Karpas-422 (cell line): ENCODE data around the gene FAM177A1. TPM values are rescaled to one million over a fixed set of nuclear protein-coding genes. Genes with fewer than 3 reads are reported as not detected.
A peak's percentile ranks its signal among the peaks of the same experiment; 100 is the strongest.
"Not testable (repeated sequence)": the region's sequence is repeated elsewhere in the genome, so short reads cannot be mapped to it uniquely, and the experiment has no call there.

ENCODE experiments used
- DNase-seq: peaks from one replicate; pipeline ENCODE4 v3.0.0-alpha.2; 2015
- H2AFZ ChIP-seq: fragments of 200-600 bp; sonication (generic); 2 replicates; pipeline ENCODE4 v1.6.1; 2014; ENCODE audit warnings: antibody characterized with exemption, low read length, mixed read lengths
- H3K27ac ChIP-seq: fragments of 200-600 bp; sonication (generic); 2 replicates; pipeline ENCODE4 v1.5.1; 2014; ENCODE audit warnings: mild to moderate bottlenecking, low read length, moderate library complexity
- H3K27me3 ChIP-seq: fragments of 200-600 bp; sonication (generic); 2 replicates; pipeline ENCODE4 v1.6.1; 2014; ENCODE audit warnings: low read length, mixed read lengths
- H3K36me3 ChIP-seq: fragments of 200-600 bp; sonication (generic); 2 replicates; pipeline ENCODE4 v1.6.1; 2014; ENCODE audit warnings: low read length, mixed read lengths; ENCODE audit not compliant: insufficient read depth
- H3K4me1 ChIP-seq: fragments of 200-600 bp; sonication (generic); 2 replicates; pipeline ENCODE4 v1.6.1; 2014; ENCODE audit warnings: mild to moderate bottlenecking, low read length, mixed read lengths
- H3K4me2 ChIP-seq: fragments of 200-600 bp; sonication (generic); 2 replicates; pipeline ENCODE4 v1.6.1; 2014; ENCODE audit warnings: low read length, low read depth, mild to moderate bottlenecking; ENCODE audit not compliant: poor library complexity, severe bottlenecking
- H3K4me3 ChIP-seq: fragments of 200-600 bp; sonication (generic); 2 replicates; pipeline ENCODE4 v1.5.1; 2014; ENCODE audit warnings: mild to moderate bottlenecking, antibody characterized with exemption, low read length, mixed read lengths
- H3K79me2 ChIP-seq: fragments of 200-600 bp; sonication (generic); 2 replicates; pipeline ENCODE4 v1.6.1; 2014; ENCODE audit warnings: mild to moderate bottlenecking, low read length, mixed read lengths
- H3K9ac ChIP-seq: fragments of 200-600 bp; sonication (generic); 2 replicates; pipeline ENCODE4 v1.6.0; 2014; ENCODE audit warnings: low read length
- H3K9me2 ChIP-seq: fragments of 200-600 bp; sonication (generic), shearing (Covaris generic); replicated peaks from 2 replicates; pipeline ENCODE4 v1.6.0; 2014; ENCODE audit warnings: mild to moderate bottlenecking, low read length, moderate library complexity; ENCODE audit not compliant: insufficient read depth
- H3K9me3 ChIP-seq: fragments of 300-700, 200-600 bp; sonication (generic); 2 replicates; pipeline ENCODE4 v1.6.1; 2014; ENCODE audit warnings: low read length, mixed read lengths
- H4K20me1 ChIP-seq: fragments of 200-600 bp; sonication (generic); 2 replicates; pipeline ENCODE4 v1.6.1; 2014; ENCODE audit warnings: mild to moderate bottlenecking, antibody characterized with exemption, low read length, low read depth; ENCODE audit not compliant: insufficient read depth
- total RNA-seq: library from RNA; depleted of rRNA; stranded (reverse); fragments of >200 nt; shearing (Covaris generic); gene quantifications from 2 replicates; pipeline ENCODE4 v1.2.3, GENCODE V29; 2014; ENCODE audit warnings: low replicate concordance

FAM177A1 gene
- total RNA-seq, 1 experiment from 2014 or later, result 35.6 TPM

DNA sequence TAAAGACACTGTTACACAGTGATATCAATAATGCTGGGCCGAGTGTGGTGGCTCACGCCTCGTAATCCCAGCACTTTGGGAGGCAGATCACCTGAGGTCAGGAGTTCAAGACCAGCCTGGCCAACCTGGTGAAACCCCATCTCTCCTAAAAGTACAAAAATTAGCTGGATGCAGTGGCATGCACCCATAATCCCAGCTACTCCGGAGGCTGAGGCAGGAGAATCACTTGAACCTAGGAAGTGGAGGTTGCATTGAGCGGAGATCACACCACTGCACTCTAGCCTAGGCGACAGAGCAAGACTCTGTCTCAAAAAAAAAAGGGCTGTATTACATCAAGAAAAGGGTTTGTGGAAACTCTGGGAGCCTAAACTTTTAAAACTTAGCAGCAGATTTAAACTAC is 48.6 kb downstream of the FAM177A1 start:
- H3K36me3 ChIP-seq, result peaks cover 50% of the 10 kb centered on the region

DNA sequence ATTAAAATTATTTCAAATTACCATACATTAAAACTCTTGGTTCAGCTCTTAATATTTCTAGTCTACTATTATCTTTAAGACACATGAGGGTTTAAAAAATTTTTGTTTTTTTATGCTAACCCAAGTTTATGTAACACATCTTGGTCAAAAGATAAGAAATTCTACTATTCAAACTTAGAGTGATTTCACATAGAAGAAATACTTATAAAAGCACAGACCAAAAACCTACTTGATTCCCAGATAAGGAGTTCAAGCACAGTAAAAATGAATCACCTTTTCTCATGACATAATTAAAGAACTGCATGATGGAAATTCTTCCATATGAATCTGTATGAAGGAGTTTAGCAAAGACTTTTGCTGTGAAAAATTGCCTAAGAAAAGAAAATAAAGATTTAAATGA is 61.8 kb downstream of the FAM177A1 start:
- Histone ChIP-seq H3K9me2 (no peaks in the 10 kb centered on the region), H3K27me3 (no peaks in the 10 kb centered on the region), H3K27ac (no peak overlapping the region), H3K36me3 (peaks cover 58% of the 10 kb centered on the region), H3K9ac (no peak overlapping the region), H3K4me1 (no peaks in the 10 kb centered on the region), H3K4me3 (no peak overlapping the region), H2AFZ (no peak overlapping the region), H4K20me1 (no peaks in the 10 kb centered on the region), H3K79me2 (peaks cover 18% of the 10 kb centered on the region), H3K4me2 (no peak overlapping the region), H3K9me3 (peaks cover 7% of the 10 kb centered on the region; the same call in 1 of the 2 replicates)
- DNase-seq, result no peak

More for the DNA sequence above, 48.6 kb downstream of the FAM177A1 start:
- H2AFZ ChIP-seq, H3K9ac ChIP-seq, DNase-seq, H3K4me1 ChIP-seq, H3K4me3 ChIP-seq, H4K20me1 ChIP-seq, H3K4me2 ChIP-seq, H3K27ac ChIP-seq, H3K79me2 ChIP-seq, H3K9me2 ChIP-seq, H3K27me3 ChIP-seq, H3K9me3 ChIP-seq: not testable (repeated sequence)

DNA sequence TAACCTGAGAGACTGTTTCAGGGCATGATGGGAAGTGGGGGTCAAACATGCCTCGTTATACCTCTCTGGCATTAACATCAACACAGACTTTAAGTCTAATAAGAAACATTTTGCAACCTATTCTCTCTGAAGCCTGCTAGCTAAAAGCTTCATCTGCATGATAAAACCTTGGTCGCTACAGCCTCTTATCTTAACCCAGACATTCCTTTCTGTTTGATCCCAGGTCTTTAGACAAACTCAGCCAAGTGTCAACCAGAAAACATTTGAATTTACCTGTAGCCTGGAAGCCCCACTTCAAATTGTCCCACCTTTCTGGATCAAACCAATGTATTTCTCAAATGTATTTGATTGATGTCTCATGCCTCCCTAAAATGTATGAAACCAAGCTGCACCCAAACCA is 66.6 kb downstream of the FAM177A1 start:
- H3K9me3 ChIP-seq, result peaks cover 7% of the 10 kb centered on the region; the same call in 1 of the 2 replicates
- DNase-seq, result no peak
- H3K79me2 ChIP-seq, result peaks cover 46% of the 10 kb centered on the region
- H3K27ac ChIP-seq, result no peak overlapping the region
- no peak overlapping the region for H3K4me2 ChIP-seq
- H3K27me3 ChIP-seq, result no peaks in the 10 kb centered on the region
- no peaks in the 10 kb centered on the region for H4K20me1 ChIP-seq
- no peak overlapping the region for H3K9ac ChIP-seq
- no peak overlapping the region for H3K4me3 ChIP-seq
- H3K36me3 ChIP-seq, result peaks cover 64% of the 10 kb centered on the region
- H2AFZ ChIP-seq, result no peak overlapping the region
- no peaks in the 10 kb centered on the region for H3K4me1 ChIP-seq
- H3K9me2 ChIP-seq, result no peaks in the 10 kb centered on the region

DNA sequence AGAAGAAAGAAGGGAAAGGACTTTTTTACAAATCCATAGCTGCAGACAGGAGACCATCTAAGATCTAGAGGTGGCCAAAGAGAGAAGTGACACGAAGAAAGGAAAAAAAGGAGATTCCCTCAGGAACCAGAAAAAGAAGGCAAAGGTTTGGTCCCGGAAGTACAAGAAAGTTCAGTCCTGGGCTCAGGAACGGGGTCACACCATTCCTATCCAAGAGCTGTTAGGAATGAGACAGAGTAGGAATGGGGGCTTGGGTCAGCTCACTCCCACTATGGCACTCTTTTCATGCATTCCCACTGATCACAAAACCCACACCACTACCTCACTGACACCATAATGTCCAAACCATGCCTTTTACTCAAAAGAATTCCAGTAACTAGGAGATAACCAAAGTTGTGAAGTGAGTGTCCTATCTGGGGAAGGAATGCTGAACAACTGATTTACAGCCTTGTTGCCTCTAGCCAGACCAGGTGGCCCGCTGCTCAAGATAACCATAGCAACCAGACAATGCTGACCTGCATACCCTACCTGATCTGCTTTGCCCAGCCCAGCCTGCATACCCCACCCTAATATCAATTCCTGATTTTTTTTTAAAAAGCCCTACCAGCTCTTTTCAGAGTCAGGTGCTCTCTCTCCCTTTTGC is 67.4 kb downstream of the FAM177A1 start:
- no peak overlapping the region for H3K27ac ChIP-seq
- peaks cover 51% of the 10 kb centered on the region for H3K79me2 ChIP-seq
- peaks cover 59% of the 10 kb centered on the region for H3K36me3 ChIP-seq
- H4K20me1 ChIP-seq, result no peaks in the 10 kb centered on the region
- no peak overlapping the region for H3K4me3 ChIP-seq
- no peaks in the 10 kb centered on the region for H3K27me3 ChIP-seq
- H3K4me1 ChIP-seq, result no peaks in the 10 kb centered on the region
- no peak overlapping the region for H2AFZ ChIP-seq
- H3K9ac ChIP-seq, result no peak overlapping the region
- no peaks in the 10 kb centered on the region for H3K9me2 ChIP-seq
- no peak for DNase-seq
- no peak overlapping the region for H3K4me2 ChIP-seq
- peaks cover 7% of the 10 kb centered on the region; the same call in 1 of the 2 replicates for H3K9me3 ChIP-seq

DNA sequence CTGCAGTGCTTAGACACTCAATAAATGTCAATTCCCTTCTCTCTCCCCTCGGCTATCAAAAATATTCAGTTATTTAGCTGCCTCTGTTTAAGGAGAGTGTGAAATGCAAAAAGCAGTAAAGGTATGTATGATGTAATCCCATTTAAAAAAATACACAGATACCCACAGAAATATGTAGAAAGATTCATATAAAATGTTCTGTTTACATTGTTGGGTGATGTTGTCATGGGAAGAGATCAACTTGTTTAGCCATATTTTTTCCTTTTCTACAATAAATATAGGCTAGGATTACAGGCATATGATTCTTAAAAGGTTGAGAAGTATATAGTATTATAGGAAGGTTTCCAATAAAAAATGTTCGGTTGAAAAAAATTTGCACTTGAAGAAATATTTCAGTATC is 68.0 kb downstream of the FAM177A1 start:
- peaks cover 59% of the 10 kb centered on the region for H3K36me3 ChIP-seq
- no peaks in the 10 kb centered on the region for H4K20me1 ChIP-seq
- H2AFZ ChIP-seq, result no peak overlapping the region
- no peak overlapping the region for H3K4me2 ChIP-seq
- peaks cover 51% of the 10 kb centered on the region for H3K79me2 ChIP-seq
- H3K4me1 ChIP-seq, result no peaks in the 10 kb centered on the region
- no peak for DNase-seq
- H3K9me3 ChIP-seq, result peaks cover 7% of the 10 kb centered on the region; the same call in 1 of the 2 replicates
- H3K27me3 ChIP-seq, result no peaks in the 10 kb centered on the region
- no peak overlapping the region for H3K4me3 ChIP-seq
- H3K9me2 ChIP-seq, result no peaks in the 10 kb centered on the region
- H3K27ac ChIP-seq, result no peak overlapping the region
- H3K9ac ChIP-seq, result no peak overlapping the region

DNA sequence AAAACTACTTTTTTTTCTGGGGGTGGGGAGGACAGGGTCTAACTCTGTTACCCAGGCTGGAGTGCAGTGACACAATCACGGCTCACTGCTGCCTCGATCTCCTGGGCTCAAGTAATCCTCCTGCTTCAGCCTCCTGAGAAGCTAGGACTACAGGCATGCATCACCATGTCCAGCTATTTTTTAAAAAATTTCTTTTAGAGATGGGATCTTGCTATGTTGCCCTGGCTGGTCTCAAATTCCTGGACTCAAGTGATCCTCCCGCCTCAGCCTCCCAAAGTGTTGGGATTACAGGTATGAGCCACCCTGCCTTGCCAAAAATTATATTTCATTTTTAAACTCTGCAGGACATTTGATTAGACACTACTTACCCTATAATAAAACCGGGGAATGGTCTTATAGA is 70.2 kb downstream of the FAM177A1 start:
- no peak for DNase-seq
- no peak overlapping the region for H3K9ac ChIP-seq
- H3K36me3 ChIP-seq, result peaks cover 45% of the 10 kb centered on the region
- H3K4me3 ChIP-seq, result no peak overlapping the region
- H2AFZ ChIP-seq, result no peak overlapping the region
- H3K79me2 ChIP-seq, result peaks cover 69% of the 10 kb centered on the region
- peaks cover 7% of the 10 kb centered on the region; the same call in 1 of the 2 replicates for H3K9me3 ChIP-seq
- H3K27ac ChIP-seq, result no peak overlapping the region
- H3K4me2 ChIP-seq, result no peak overlapping the region
- no peaks in the 10 kb centered on the region for H3K9me2 ChIP-seq
- H3K4me1 ChIP-seq, result peaks cover 7% of the 10 kb centered on the region
- no peaks in the 10 kb centered on the region for H4K20me1 ChIP-seq
- no peaks in the 10 kb centered on the region for H3K27me3 ChIP-seq

DNA sequence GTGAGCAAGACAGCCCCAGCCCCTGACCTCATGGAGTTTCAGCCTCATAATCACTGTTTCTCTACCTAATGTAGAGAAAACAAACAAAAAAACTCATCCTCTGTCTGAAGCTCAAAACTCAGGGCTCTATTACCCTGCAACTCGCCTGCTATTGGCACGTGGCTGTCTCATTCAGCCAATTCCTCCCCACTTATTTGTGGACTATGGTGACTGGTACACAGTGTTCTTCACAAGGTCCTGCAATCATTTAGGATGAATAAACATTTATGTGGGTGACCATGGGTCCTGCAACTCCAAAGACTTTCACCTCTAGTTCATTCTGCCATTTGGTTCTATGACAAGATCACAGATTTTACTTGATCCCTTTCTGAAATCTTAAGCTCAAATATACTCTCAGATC is 71.0 kb downstream of the FAM177A1 start:
- H3K27ac ChIP-seq, result no peak overlapping the region
- peaks cover 1% of the 10 kb centered on the region; the same call in 1 of the 2 replicates for H3K9me3 ChIP-seq
- H2AFZ ChIP-seq, result no peak overlapping the region
- H3K4me3 ChIP-seq, result no peak overlapping the region
- H3K4me1 ChIP-seq, result peaks cover 8% of the 10 kb centered on the region
- peaks cover 66% of the 10 kb centered on the region for H3K79me2 ChIP-seq
- H3K4me2 ChIP-seq, result no peak overlapping the region
- H3K9ac ChIP-seq, result no peak overlapping the region
- DNase-seq, result no peak
- H4K20me1 ChIP-seq, result no peaks in the 10 kb centered on the region
- H3K9me2 ChIP-seq, result no peaks in the 10 kb centered on the region
- peaks cover 36% of the 10 kb centered on the region for H3K36me3 ChIP-seq
- H3K27me3 ChIP-seq, result no peaks in the 10 kb centered on the region

DNA sequence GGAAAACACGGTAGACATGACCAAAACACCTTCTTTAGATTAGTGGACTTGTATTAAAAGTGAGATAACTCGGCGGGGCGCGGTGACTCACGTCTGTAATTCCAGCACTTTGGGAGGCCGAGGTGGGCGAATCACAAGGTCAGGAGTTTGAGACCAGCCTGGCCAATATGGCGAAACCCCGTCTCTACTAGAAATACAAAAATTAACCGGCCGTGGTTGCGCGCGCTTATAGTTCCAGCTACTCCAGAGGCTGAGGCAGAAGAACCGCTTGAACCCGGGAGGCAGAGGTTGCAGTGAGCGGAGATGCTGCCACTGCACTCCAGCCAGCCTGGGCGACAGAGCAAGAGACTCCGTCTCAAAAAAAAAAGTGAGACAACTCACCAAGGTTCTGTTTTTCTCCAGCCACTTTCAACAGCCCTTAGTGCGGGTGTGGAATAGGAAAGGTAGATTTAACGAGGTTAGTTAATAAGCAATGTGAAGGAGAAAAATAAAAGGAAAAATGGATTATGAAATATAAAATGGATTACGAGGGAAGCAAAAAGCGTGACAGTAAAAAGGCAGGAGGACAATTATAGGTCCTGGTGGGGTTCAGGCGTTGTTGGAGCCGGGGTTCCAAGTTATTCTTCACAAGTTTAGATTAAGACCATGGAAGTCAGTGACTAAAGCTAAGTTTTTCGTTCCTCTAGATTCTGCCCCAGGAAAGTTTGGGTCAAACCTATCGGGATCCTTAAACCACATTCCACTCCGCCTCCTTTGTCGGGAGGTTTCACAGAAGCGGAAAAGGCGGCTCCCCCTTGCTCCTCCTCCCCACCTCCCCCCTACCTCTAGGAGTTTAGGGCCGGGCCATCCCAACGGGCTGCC is 75.2 kb downstream of the FAM177A1 start:
- peak overlapping the region; percentile 76 for H3K4me3 ChIP-seq
- H3K9me2 ChIP-seq, result no peaks in the 10 kb centered on the region
- H3K9ac ChIP-seq, result peak overlapping the region; percentile 80
- peaks cover 5% of the 10 kb centered on the region; the same call in 1 of the 2 replicates for H3K36me3 ChIP-seq
- H3K27ac ChIP-seq, result peak overlapping the region; percentile 86
- peak overlapping the region; percentile 90 for H3K4me2 ChIP-seq
- no peaks in the 10 kb centered on the region for H3K27me3 ChIP-seq
- H2AFZ ChIP-seq, result peak overlapping the region; percentile 84
- peaks cover 77% of the 10 kb centered on the region for H3K79me2 ChIP-seq
- no peak for DNase-seq
- H3K9me3 ChIP-seq, result no peaks in the 10 kb centered on the region
- H4K20me1 ChIP-seq, result no peaks in the 10 kb centered on the region
- peaks cover 30% of the 10 kb centered on the region for H3K4me1 ChIP-seq
